ENCODE results near the gene DNAH1.
A peak's percentile ranks its signal among the peaks of the same experiment; 100 is the strongest.

The DNAH1 gene

DNA sequence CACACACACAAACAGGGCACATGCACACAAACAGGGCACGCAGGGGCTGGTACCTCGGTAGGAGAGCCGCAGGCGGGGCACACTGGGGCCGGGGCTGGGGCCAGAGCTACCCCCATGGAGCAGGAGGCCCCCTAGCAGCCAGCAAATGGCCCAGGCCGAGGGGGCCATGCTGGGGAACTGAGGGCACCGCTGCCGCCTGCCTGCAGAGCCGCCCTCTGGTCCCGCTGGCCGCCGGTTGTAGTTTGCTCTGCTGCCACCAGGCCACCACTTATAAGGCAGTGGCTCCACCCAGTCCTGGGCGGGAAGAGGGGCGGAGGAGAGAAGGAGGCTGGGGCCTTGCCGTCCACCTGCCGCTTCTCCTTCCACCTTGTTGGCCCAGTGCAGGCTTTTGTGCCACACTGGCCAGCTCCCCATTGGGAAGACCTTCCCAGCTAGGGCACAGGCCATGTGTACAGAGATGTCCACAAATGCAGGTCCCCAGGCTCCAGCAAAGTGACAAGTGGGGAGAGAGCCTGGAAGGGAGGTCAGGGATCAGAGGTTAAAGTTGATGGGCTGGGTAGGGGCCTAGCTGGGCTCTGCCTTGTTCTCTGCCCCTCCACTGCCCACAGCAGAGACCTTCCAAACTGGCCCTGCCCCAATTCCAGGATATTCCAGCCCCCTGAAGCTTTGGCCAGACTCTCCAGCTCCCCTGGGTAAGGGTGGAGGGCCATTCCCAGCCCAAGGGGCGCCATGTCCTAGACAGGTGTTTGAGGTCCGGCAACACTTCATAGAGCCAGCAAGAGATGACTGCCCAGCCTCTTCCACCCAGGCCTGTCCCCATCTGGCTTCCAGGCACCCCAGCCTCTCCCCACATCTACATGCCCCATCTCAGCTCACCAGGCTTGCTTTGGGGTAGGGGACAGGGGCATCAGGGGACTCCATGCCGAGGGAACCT, 129.0 kb downstream of the DNAH1 start, which contains the start of gene SEMA3G:
SEMA3G (minus strand) TSS at position 244 of the 934 bp plus-strand sequence; CDS start at position 168, 76 bp downstream.
- H3K9ac ChIP-seq (ENCODE audit: low read length) = peak within 1 kb of the TSS; percentile 10
- H3K4me1 ChIP-seq (ENCODE audit: control insufficient read depth, insufficient read depth, low read length) = peaks cover 14% of the 10 kb centered on the region
- no peak within 1 kb of the TSS for H3K27ac ChIP-seq (ENCODE audit: low read depth, low read length)
- no peaks in the 10 kb centered on the region for H3K27me3 ChIP-seq (ENCODE audit: control insufficient read depth, insufficient read depth, low read length)
- H3K9me3 ChIP-seq (ENCODE audit: control insufficient read depth, insufficient read depth, low read depth, low read length) = no peaks in the 10 kb centered on the region
- no peaks in the 10 kb centered on the region for H3K36me3 ChIP-seq (ENCODE audit: control insufficient read depth, insufficient read depth, low read length)
- peak within 1 kb of the TSS; percentile 48 for H3K4me3 ChIP-seq (ENCODE audit: low read depth, low read length)

DNA sequence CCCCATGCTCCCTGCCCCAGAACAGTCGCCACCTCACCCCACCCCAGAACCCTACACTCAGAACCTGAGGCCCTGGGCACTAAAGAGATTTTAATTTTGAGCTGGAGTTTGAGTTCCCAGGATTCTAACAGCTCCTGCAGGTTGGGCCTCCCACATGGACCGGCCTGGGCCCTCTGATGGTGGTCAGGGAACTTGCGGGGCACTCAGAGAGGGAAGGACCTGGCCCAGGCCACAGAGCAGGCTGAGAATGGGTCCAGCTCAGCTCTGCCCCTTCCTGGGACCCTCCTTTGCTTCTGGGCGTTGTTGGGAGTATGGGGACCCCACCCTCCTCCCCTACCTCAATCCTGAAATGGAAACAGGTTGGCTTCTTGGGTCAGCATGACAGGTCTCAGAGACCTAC, 129.9 kb downstream of the DNAH1 start:
- Histone ChIP-seq H3K4me1 (ENCODE audit: control insufficient read depth, insufficient read depth, low read length) (peaks cover 18% of the 10 kb centered on the region), H3K9ac (ENCODE audit: low read length) (no peak overlapping the region), H3K4me3 (ENCODE audit: low read depth, low read length) (no peak overlapping the region), H3K9me3 (ENCODE audit: control insufficient read depth, insufficient read depth, low read depth, low read length) (no peaks in the 10 kb centered on the region), H3K27ac (ENCODE audit: low read depth, low read length) (no peak overlapping the region), H3K27me3 (ENCODE audit: control insufficient read depth, insufficient read depth, low read length) (no peaks in the 10 kb centered on the region), H3K36me3 (ENCODE audit: control insufficient read depth, insufficient read depth, low read length) (no peaks in the 10 kb centered on the region)

DNA sequence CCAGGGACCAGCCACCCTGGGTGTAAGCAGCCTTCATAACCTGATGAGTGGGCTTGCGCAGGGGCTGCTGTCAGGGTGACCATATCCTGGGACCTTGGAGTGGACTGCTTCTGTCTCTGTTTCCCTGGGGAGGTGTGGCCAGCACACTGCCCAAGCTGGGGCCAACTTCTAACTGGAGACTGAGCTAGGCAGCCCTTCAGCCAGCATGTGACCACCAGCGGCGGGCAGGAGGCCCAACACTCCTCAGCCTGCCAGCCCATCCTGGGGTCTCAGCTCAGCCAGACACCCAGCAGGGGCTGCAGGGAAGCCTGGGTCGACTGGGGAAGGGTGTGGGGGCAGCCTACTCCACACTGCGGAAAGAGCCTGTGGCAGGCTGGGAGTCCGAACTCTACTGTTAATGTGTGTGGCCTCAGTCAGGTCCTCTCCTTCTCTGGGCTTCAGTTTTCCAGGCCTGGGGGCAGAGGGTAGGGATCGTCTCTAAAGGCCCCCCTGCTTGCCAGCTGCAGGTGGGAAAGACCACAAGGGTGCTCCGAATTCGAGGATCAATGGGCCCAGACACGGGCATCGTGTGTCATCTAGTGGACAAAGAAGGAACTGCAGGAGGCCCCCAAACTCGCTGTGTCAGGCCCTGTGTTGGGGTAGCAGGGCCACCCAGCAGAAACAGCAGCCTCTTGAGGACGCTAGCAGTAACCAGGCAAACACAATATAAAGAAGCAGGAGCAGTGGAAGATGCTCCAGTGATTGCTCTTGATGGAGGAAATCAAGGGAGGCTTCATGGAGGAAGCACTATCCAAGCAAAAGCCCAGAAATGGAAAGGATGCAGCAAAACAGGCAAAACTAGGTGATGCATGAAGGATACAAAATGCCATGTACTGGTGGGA, 130.8 kb downstream of the DNAH1 start:
- H3K4me3 ChIP-seq (ENCODE audit: low read depth, low read length) = no peak overlapping the region
- H3K9me3 ChIP-seq (ENCODE audit: control insufficient read depth, insufficient read depth, low read depth, low read length) = no peaks in the 10 kb centered on the region
- H3K27me3 ChIP-seq (ENCODE audit: control insufficient read depth, insufficient read depth, low read length) = no peaks in the 10 kb centered on the region
- H3K9ac ChIP-seq (ENCODE audit: low read length) = no peak overlapping the region
- H3K27ac ChIP-seq (ENCODE audit: low read depth, low read length) = no peak overlapping the region
- H3K36me3 ChIP-seq (ENCODE audit: control insufficient read depth, insufficient read depth, low read length) = no peaks in the 10 kb centered on the region
- H3K4me1 ChIP-seq (ENCODE audit: control insufficient read depth, insufficient read depth, low read length) = peaks cover 18% of the 10 kb centered on the region

DNA sequence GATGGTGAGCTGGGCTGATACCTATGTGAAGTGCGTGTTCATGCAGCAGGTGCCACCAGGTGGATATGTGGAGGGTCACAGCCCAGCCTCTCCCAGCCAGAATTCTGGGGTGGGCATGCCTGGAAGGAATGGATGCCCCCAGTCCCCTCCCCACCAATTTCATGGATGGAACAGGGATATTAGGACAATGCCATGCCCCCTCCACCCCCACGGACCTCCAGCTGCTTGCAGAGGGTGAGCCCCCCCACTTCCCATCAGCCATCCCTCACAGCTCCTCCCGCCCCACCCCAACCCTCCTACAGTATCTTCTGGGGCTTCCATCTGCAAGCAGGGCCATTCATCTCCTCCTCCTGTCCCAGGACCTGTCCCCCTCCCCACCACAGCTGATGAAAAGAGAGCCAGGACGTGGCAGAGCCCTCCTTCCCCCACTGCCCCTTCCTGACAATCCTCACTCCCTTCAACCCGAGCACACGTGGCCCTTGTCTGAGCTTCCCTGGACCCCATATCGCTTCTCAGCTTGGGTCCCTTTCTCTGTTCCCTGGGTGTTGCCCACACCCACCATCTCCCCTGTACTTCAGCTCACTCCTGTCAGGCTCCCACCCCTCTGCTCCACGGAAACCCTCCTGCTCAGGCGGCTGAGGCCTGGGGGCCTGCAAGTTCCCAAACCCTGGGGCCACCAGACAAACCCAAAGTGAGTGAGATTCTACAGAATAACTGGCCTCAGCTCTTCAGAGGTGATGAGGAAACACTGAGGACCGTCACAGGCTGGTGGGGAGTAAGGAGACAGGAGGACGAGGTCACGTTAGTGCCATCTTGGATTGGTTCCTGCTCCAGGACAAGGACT, 131.6 kb downstream of the DNAH1 start:
- Histone ChIP-seq H3K9ac (ENCODE audit: low read length) (no peak overlapping the region), H3K27ac (ENCODE audit: low read depth, low read length) (no peak overlapping the region), H3K27me3 (ENCODE audit: control insufficient read depth, insufficient read depth, low read length) (no peaks in the 10 kb centered on the region), H3K36me3 (ENCODE audit: control insufficient read depth, insufficient read depth, low read length) (no peaks in the 10 kb centered on the region), H3K4me1 (ENCODE audit: control insufficient read depth, insufficient read depth, low read length) (peaks cover 22% of the 10 kb centered on the region), H3K4me3 (ENCODE audit: low read depth, low read length) (no peak overlapping the region), H3K9me3 (ENCODE audit: control insufficient read depth, insufficient read depth, low read depth, low read length) (no peaks in the 10 kb centered on the region)
